ENCODE results near the gene PFAS. TPM values are rescaled to one million over a fixed set of nuclear protein-coding genes. Genes with fewer than 3 reads are reported as not detected.

PFAS gene
- total and polyA plus RNA-seq, 10 of the 15 experiments (the other 5 are each of a cell fraction or from before 2014, with no cell fraction given) = 13.9 to 122 (median 47.2) TPM

DNA sequence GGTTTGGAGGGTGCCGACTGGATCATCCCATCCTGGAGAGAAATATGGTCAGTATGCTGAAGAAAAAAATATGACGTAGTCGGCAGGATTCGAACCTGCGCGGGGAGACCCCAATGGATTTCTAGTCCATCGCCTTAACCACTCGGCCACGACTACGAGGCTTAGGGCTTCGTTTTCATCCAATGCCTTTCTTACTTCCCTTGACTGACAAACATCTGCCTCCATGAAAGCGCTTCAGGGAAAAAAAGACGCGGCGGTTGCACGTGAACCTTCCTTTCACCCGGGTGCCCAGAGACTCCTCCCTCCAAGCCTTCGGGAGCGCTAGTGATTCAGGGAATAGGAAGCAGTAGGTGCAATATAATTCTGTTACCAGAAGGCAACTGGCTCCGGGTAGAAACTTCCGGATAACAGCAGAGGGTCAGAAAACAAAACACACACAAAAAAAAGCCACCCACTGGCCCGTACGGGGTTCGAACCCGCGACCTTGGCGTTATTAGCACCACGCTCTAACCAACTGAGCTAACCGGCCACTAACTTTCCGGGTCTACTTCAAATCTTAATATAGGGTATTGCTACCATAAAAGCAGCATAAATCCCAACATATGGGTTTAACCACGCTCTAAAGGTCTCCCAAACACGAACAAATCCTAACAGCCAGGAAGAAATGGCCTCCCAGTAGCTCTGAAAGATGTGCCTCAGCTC lies 22.4 kb upstream of the PFAS start (continued):
- TF ChIP-seq, protein P1, sequence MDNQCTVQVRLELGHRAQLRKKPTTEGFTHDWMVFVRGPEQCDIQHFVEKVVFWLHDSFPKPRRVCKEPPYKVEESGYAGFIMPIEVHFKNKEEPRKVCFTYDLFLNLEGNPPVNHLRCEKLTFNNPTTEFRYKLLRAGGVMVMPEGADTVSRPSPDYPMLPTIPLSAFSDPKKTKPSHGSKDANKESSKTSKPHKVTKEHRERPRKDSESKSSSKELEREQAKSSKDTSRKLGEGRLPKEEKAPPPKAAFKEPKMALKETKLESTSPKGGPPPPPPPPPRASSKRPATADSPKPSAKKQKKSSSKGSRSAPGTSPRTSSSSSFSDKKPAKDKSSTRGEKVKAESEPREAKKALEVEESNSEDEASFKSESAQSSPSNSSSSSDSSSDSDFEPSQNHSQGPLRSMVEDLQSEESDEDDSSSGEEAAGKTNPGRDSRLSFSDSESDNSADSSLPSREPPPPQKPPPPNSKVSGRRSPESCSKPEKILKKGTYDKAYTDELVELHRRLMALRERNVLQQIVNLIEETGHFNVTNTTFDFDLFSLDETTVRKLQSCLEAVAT (IDR thresholded peaks at IDR 0.05) = peak; percentile 32; the same call in 1 of the 2 replicates
- TF ChIP-seq SIX5 (IDR thresholded peaks at IDR 0.05; ENCODE audit: low read depth, low read length, severe bottlenecking) (no peak), CREB1 (IDR thresholded peaks at IDR 0.05; ENCODE audit: low read depth) (peak; percentile 22; the same call in 1 of the 2 replicates), CHD2 (IDR thresholded peaks at IDR 0.05; ENCODE audit: borderline replicate concordance, low read depth, low read length) (no peak), POU2F2 (IDR thresholded peaks at IDR 0.05; ENCODE audit: borderline replicate concordance, low read depth, low read length) (peak; percentile 47; the same call in 1 of the 3 replicates), STAT3 (IDR thresholded peaks at IDR 0.05; ENCODE audit: low read depth, low read length) (no peak), SUPT20H (IDR thresholded peaks at IDR 0.05; ENCODE audit: borderline replicate concordance, control insufficient read depth, low read depth, low read length) (no peak), YBX1 (IDR thresholded peaks at IDR 0.05) (no peak), BHLHE40 (IDR thresholded peaks at IDR 0.05; ENCODE audit: borderline replicate concordance in 1 of 2, low read depth in 2 of 2, low read length in 1 of 2) (peak; percentile 89 to 95), YY1 (IDR thresholded peaks at IDR 0.05; ENCODE audit: low read depth, low read length) (peak; percentile 17; the same call in 1 of the 2 replicates), RBBP5 (conservative IDR thresholded peaks at IDR 0.05) (0 out of 2 replicates have a peak, but pooled peaks have one; percentile 25), POLR2A (IDR thresholded peaks at IDR 0.05; ENCODE audit: low read depth, low read length) (peak; percentile 63), GATAD2B (conservative IDR thresholded peaks at IDR 0.05; ENCODE audit: low read depth) (no peak), USF1 (IDR thresholded peaks at IDR 0.05; ENCODE audit: borderline replicate concordance, extremely low read length, insufficient read depth, low read depth, low read length) (no peak), TARDBP (IDR thresholded peaks at IDR 0.05; ENCODE audit: borderline replicate concordance) (peak; percentile 91; the same call in 1 of the 2 replicates), CREM (IDR thresholded peaks at IDR 0.05; ENCODE audit: low read depth) (0 out of 2 replicates have a peak, but pooled peaks have one; percentile 6), MTA2 (IDR thresholded peaks at IDR 0.05; ENCODE audit: low read depth) (peak; percentile 31; the same call in 1 of the 2 replicates), EED (IDR thresholded peaks at IDR 0.05; ENCODE audit: low read depth) (no peak; the same call in 1 of the 2 replicates), BMI1 (IDR thresholded peaks at IDR 0.05; ENCODE audit: borderline replicate concordance) (peak; percentile 64; the same call in 1 of the 2 replicates)
- TF ChIP-seq, protein P2, sequence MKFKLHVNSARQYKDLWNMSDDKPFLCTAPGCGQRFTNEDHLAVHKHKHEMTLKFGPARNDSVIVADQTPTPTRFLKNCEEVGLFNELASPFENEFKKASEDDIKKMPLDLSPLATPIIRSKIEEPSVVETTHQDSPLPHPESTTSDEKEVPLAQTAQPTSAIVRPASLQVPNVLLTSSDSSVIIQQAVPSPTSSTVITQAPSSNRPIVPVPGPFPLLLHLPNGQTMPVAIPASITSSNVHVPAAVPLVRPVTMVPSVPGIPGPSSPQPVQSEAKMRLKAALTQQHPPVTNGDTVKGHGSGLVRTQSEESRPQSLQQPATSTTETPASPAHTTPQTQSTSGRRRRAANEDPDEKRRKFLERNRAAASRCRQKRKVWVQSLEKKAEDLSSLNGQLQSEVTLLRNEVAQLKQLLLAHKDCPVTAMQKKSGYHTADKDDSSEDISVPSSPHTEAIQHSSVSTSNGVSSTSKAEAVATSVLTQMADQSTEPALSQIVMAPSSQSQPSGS (IDR thresholded peaks at IDR 0.05; ENCODE audit: low read length) = peak; percentile 37
- TF ChIP-seq, protein P3, sequence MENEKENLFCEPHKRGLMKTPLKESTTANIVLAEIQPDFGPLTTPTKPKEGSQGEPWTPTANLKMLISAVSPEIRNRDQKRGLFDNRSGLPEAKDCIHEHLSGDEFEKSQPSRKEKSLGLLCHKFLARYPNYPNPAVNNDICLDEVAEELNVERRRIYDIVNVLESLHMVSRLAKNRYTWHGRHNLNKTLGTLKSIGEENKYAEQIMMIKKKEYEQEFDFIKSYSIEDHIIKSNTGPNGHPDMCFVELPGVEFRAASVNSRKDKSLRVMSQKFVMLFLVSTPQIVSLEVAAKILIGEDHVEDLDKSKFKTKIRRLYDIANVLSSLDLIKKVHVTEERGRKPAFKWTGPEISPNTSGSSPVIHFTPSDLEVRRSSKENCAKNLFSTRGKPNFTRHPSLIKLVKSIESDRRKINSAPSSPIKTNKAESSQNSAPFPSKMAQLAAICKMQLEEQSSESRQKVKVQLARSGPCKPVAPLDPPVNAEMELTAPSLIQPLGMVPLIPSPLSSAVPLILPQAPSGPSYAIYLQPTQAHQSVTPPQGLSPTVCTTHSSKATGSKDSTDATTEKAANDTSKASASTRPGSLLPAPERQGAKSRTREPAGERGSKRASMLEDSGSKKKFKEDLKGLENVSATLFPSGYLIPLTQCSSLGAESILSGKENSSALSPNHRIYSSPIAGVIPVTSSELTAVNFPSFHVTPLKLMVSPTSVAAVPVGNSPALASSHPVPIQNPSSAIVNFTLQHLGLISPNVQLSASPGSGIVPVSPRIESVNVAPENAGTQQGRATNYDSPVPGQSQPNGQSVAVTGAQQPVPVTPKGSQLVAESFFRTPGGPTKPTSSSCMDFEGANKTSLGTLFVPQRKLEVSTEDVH (IDR thresholded peaks at IDR 0.05; ENCODE audit: low read depth, partially characterized antibody) = peak; percentile 38
- TF ChIP-seq, protein P4, sequence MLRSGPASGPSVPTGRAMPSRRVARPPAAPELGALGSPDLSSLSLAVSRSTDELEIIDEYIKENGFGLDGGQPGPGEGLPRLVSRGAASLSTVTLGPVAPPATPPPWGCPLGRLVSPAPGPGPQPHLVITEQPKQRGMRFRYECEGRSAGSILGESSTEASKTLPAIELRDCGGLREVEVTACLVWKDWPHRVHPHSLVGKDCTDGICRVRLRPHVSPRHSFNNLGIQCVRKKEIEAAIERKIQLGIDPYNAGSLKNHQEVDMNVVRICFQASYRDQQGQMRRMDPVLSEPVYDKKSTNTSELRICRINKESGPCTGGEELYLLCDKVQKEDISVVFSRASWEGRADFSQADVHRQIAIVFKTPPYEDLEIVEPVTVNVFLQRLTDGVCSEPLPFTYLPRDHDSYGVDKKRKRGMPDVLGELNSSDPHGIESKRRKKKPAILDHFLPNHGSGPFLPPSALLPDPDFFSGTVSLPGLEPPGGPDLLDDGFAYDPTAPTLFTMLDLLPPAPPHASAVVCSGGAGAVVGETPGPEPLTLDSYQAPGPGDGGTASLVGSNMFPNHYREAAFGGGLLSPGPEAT (IDR thresholded peaks at IDR 0.05; ENCODE audit: low read depth) = 0 out of 2 replicates have a peak, but pooled peaks have one; percentile 51

Data from GM12878 (cell line).